DMS53 treated with DMSO at 0.1 percent for 48 hours (cell line): ENCODE results near the gene PRDM15.

Experiments used
- DNase-seq: peaks from one replicate; lab custom pipeline; 2025; ENCODE audit not compliant: unreplicated experiment; lab: John Stamatoyannopoulos, UW

Gene PRDM15

DNA sequence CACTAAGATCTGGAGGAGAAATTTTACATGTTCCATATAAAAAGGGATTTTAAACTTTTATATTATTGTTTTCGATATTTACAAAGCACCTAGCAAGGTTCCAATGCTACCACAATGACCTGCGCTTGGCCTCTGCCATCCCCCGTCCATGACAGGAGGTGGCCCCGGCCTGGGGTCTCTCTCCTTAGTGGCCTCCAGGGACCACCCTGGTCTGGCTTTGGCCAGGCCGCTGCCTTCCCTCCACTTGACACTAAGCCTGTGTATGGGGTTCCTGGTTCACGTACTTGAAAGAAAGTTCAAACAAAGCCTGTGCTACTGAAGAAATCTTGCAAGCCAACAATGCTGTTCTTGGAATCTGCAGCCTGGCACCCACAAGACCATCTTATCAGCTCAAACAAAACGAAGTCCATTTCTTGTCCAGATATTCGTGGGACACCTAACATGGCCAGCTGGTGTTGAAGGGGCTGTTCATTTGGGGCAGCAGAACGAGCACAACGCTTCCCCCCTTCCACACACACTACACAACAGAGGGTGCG, 12.8 kb downstream of the PRDM15 start:
- DNase-seq, result no peak

DNA sequence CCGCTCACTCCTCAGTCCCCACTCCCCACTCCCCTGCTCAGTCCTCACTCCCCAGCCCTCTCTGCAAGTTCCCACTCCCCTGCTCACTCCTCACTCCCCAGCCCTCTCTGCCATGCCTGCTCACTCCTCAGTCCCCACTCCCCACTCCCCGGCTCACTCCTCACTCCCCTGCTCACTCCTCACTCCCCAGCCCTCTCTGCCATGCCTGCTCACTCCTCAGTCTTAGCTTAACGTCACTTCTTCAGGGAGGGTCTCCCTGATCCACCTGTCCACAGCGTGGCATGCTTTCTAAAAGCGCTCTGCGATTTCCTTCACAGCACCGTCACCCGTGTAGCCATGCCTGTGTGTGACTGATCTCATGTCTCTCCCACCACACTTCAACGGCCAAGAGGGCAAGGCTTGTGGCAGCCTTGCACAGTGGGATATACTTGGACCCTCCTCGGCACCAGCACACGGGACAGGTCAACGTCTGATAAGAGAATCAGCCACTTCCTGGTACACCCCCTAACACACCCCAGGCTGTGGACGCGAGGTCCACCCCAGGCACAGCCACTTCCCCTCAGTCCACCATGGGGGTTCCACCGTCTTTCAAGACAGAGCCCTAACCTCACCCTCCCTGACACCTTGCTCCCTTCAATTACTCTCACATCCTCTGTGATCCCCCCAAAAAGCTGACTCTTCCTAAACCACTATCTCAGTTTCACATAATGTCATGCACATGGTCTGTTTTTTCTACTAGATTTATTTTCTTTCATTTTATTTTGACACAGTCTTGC, 14.0 kb downstream of the PRDM15 start:
- no peak for DNase-seq

- no peak for DNase-seq
Observed at GRCh38 chr21:41864311-41865001, 14.7 kb downstream of the PRDM15 start.

- DNase-seq, result no peak
Observed at GRCh38 chr21:41863439-41863740, 15.8 kb downstream of the PRDM15 start.

- no peak for DNase-seq
Observed at GRCh38 chr21:41861987-41862386, 17.2 kb downstream of the PRDM15 start.

DNA sequence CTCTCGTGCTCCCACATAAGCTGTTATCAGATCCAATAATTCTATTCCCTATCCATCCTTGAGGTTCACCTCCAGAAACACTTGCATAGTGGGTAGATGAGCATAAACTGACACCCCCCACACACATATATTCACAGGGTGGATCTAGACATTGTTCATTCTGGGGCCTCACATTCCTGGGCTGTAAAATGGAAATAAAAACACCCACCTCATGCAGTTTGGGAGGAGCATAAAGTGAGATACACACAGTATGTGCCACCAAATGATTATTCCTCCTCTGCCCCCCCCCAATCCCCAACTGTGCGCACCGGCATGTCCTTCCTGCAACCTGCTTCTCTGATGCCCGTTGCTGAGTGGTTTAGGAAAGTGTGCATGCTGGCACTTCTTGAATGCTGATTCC, 17.9 kb downstream of the PRDM15 start:
- no peak for DNase-seq

- no peak for DNase-seq
Observed at GRCh38 chr21:41859297-41859980, 19.7 kb downstream of the PRDM15 start.

GRCh38 chr21:41858466-41859296, 20.5 kb downstream of the PRDM15 start:
- DNase-seq, result no peak

DNA sequence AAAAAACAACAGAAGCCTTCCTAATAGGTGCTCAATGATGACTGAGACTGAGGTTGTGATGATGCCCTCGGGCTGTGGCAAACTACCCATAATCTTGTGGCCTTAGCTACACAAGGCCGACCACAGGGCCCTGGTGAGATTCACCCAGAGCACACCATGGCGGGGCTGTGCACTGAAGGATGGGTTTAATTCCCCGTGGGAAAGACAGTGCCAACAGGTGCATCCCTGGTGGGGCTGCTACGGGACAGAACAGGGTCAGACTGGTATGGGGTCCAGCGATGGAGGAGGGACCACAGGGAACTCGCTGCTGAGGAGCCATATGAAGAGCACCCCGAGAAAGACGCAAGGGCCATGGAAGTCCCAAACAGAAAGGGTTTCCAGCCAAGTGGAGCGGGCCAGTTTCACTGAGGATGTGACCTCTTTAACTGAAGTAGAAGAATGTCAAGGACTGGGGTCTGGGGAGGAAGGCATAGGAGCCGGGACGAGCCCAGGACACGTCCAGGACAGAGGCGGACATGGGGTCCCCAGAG, 21.3 kb downstream of the PRDM15 start:
- no peak for DNase-seq

DNA sequence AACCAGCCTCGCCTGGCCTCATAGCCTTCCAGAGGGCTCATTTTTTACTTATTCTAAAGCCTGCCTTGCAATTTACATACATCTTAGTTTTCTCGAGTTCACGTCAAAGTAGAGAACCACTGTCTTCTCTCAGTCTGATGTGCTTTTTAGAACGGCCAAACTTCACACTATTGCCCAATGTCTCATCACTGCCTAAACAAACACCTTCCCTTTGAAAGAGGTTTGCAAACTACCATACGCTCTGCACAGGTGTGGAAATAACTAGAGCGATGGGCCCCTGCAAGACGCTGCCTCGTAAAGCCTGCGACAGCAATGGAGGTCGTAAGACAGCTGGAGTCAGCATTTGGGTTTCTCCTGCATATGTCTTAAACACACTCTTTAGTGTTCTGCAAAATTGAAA, 22.6 kb downstream of the PRDM15 start:
- no peak for DNase-seq

- DNase-seq, result no peak
Observed at GRCh38 chr21:41854426-41854995, 24.6 kb downstream of the PRDM15 start.

- DNase-seq, result no peak
Observed at GRCh38 chr21:41852929-41853320, 26.2 kb downstream of the PRDM15 start.

- DNase-seq, result no peak
Observed at GRCh38 chr21:41852151-41852928, 26.8 kb downstream of the PRDM15 start.

DNA sequence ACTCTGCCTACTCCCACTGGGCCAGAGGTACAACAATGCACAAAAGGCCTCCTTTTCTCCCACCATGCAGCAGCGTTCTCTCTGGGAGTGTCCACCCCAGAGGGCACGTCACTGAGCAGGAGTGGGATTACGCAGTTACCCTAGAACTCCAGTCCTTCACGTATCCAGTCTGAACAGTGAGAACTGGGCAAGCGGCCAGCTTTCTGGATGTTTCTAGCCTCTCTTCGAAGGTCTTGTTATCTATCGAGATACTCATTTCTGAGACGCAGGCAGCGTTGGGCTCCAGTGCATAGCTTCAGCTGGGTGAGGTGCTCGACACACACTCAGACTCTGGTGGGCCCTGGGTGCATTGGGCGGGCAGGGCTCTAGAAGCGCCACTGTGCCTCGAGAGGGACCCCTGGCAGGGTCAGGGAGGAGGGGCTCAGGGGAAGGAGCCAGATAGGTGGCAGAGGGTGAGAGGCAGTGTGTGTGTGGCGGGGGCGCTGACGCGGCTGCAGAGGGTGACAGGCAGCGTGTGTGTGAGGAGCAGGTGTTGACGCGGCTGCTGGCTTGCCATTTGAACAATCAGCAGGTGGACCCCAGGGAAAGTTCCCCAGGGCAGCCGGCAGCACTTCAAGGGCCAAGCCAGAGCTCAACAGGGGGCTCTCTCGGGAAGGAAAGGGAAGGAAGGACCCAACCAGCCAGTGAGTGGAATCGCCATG, 27.9 kb downstream of the PRDM15 start:
- DNase-seq, result no peak

DNA sequence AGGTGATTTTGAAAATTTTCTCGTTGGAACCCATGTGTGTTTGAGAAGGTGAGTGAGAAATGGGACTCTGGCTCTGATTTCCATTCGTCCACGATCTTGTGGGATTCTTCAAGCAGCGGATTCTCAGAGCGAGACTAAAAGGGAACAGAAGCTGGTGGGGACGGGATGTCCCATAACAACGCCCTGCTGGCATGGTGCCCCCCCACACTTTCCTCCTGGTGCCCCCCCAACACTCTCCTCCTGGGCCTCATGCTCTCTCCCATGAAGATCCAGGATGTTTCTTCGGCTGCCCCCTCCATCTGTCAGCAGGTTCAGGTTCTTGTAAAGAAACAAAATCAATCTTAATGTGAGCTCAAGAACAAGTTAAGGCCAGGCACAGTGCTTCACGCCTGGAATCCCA, 29.1 kb downstream of the PRDM15 start:
- no peak for DNase-seq

DNA sequence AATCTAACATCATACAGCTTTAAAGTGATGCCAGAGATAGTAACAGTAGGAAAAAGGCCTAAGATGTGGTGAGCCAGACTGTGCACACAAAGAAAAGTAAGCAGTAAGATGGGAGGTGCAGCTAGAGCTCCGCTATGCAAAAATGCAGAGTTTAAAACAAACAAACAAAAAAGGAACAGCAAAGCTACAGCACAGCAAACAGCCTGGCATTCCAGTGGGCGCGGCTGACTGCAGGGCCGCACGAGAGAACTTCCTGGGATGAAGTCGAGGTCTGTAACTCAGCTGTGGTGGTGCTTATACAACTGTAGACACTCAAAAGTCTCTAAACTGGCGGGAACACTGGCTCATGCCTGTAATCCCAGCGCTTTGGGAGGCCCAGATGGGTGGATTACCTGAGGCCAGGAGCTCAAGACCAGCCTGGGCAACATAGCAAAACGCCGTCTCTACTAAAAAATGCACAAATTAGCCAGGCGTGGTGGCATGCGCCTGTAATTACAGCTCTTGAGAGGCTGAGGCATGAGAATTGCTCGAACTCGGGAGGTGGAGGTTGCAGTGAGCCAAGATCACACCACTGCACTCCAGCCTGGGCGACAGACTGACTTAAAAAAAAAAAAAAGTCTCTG, 30.1 kb downstream of the PRDM15 start:
- DNase-seq, result no peak

- no peak for DNase-seq
Observed at GRCh38 chr21:41848533-41848932, 30.6 kb downstream of the PRDM15 start.

DNA sequence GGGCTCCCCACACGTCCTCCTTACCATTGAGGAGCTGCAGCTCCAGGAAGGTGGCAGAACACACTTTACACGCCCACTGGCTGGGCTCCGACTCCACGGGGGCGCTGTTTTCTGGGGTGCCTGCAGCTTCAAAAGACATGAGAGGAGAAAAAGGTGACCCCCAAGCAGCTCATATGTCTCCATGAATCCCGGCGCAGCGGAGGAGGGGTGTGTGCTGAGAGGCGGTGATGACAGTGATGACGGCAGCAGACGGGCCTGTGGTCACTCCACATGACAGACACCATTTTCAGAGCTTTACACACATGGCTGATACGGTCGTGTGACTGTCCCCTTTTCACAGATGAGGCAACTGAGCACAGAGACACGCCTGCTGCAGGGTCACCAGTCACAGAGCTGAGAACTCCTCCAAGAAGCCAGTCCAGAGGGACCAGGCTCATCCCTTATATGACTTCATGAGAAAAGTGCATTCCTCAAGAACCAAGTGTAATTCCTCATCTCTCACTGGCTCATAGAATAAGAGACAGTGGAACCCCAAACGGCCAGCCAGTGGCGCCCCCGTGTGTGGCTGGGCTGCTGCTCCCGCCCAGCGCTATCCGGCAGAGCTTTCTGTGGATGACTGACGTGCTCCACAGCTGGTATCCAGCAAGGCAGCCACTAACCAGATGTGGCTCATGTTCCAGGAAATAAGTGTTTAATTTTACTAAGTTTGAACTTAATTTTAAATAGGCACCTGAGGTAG, 31.9 kb downstream of the PRDM15 start:
- DNase-seq, result no peak
